SH-SY5Y (cell line): ENCODE measurements around the gene KCNK18.

Experiments used
- GATA2 ChIP-seq: IDR thresholded peaks from 2 replicates; pipeline ENCODE4 v1.6.1; 2011; ENCODE audit warnings: mild to moderate bottlenecking, low read depth, low read length
- GATA3 ChIP-seq: IDR thresholded peaks from 2 replicates; pipeline ENCODE4 v1.6.1; 2011; ENCODE audit warnings: low read depth, mild to moderate bottlenecking, low read length, moderate library complexity

DNA sequence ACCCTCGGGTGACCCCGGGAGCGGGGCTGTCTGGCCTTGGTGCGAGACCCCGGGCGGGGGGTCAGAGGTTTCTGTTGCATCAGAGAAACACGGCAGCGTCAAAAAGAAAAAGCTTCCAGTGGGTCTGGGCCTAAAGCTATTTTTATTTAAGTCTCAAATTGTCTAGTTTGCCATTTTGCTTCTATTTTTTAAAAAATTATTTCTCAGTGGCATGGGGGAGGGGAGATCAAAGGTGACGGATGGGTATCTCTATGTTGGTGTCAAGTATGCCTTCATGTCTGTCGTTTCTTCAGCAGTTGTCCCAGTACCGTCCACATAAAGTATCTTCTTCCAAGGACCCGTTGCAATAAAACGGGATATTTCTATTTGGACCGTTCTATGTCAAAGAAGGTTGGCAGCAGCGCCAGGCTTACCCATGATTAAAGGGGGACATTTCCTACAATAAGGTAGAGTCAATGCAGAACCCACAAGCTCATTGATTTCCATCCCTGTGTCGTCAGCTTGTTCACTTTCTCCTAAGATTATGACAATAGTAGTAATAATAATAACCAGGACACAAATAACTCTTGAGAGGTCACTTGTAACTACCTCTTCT, 33.2 kb upstream of the KCNK18 start:
- TF ChIP-seq GATA2 (no peak), GATA3 (no peak)
